IMR-90 (cell line): Measurements from ENCODE around the gene FST. TPM values are rescaled to one million over a fixed set of nuclear protein-coding genes. Genes with fewer than 3 reads are reported as not detected.
A peak's percentile ranks its signal among the peaks of the same experiment; 100 is the strongest.

Source experiments
- ATAC-seq: fragments of 200-7000 bp; cut with Tn5 transposase; 2 replicates; pipeline ENCODE4 v1.9.1; 2020; ENCODE audit warnings: low read depth, mild to moderate bottlenecking, moderate library complexity
- BruUV-seq: library from RNA; stranded (reverse); fragments of 400-500 nt; replicated peaks from 2 replicates; lab custom pipeline; 2021; lab: Mats Ljungman, UMichigan
- CTCF ChIA-PET: fragments of 300-600 bp; formaldehyde crosslinking; extraction: SDS; loops from one replicate; lab custom pipeline; 2021; ENCODE audit warnings: antibody characterized with exemption; lab: Yijun Ruan, JAX
- POLR2A ChIA-PET: fragments of 300-600 bp; sonication (Branson Sonifier 250); formaldehyde crosslinking; loops from one replicate; lab custom pipeline; 2022; ENCODE audit warnings: antibody characterized with exemption; ENCODE audit not compliant: unreplicated experiment; lab: Charles Lee
- DNase-seq: peaks from one replicate; pipeline ENCODE4 v3.0.0; 2013
- H2AFZ ChIP-seq: replicated peaks from 2 replicates; pipeline ENCODE3; 2013; ENCODE audit warnings: low read length, mild to moderate bottlenecking; ENCODE audit not compliant: poor library complexity
- H2AK5ac ChIP-seq: 2 replicates; pipeline ENCODE4 v1.6.1; 2013; ENCODE audit warnings: low read depth, low read length, inconsistent platforms
- H2AK9ac ChIP-seq: replicated peaks from 2 replicates; pipeline ENCODE3; 2013; ENCODE audit warnings: mild to moderate bottlenecking, low read depth, low read length, moderate library complexity; ENCODE audit not compliant: poor library complexity
- H2BK120ac ChIP-seq: 2 replicates; pipeline ENCODE4 v1.6.1; 2013; ENCODE audit warnings: low read depth, low read length, inconsistent platforms
- H2BK15ac ChIP-seq: 3 replicates; pipeline ENCODE4 v1.6.1; 2013; ENCODE audit warnings: low read depth, low read length, inconsistent platforms
- H2BK20ac ChIP-seq: 2 replicates; pipeline ENCODE4 v1.6.1; 2013; ENCODE audit warnings: low read depth, mild to moderate bottlenecking, inconsistent platforms, low read length, moderate library complexity
- H2BK5ac ChIP-seq: 2 replicates; pipeline ENCODE4 v1.6.1; 2013; ENCODE audit warnings: mild to moderate bottlenecking, low read depth, low read length, inconsistent platforms; ENCODE audit not compliant: poor library complexity, severe bottlenecking
- H3K14ac ChIP-seq: replicated peaks from 2 replicates; pipeline ENCODE4 v1.6.1; 2013; ENCODE audit warnings: low read depth, low read length, inconsistent platforms
- H3K18ac ChIP-seq: 2 replicates; pipeline ENCODE4 v1.6.1; 2013; ENCODE audit warnings: low read depth, low read length, control low read depth
- H3K23ac ChIP-seq: 2 replicates; pipeline ENCODE4 v1.6.1; 2013; ENCODE audit warnings: low read depth, low read length, inconsistent platforms
- H3K27ac ChIP-seq: 2 replicates; pipeline ENCODE4 v1.5.1; 2013; ENCODE audit warnings: mild to moderate bottlenecking, control low read depth, low read length; ENCODE audit not compliant: insufficient read depth
- H3K27me3 ChIP-seq: 2 replicates; pipeline ENCODE4 v1.6.1; 2013; ENCODE audit warnings: low read length; ENCODE audit not compliant: control insufficient read depth, insufficient read depth
- H3K36me3 ChIP-seq: 2 replicates; pipeline ENCODE4 v1.6.1; 2013; ENCODE audit warnings: low read length, mixed read lengths; ENCODE audit not compliant: control insufficient read depth, insufficient read depth
- H3K4ac ChIP-seq: 2 replicates; pipeline ENCODE4 v1.6.1; 2013; ENCODE audit warnings: low read depth, low read length, inconsistent platforms
- H3K4me1 ChIP-seq: 2 replicates; pipeline ENCODE4 v1.6.1; 2013; ENCODE audit warnings: low read length, mixed read lengths; ENCODE audit not compliant: control insufficient read depth, insufficient read depth
- H3K4me2 ChIP-seq: 2 replicates; pipeline ENCODE4 v1.6.1; 2013; ENCODE audit warnings: low read depth, mild to moderate bottlenecking, control low read depth, low read length, moderate library complexity
- H3K4me3 ChIP-seq: 2 replicates; pipeline ENCODE4 v1.5.1; 2013; ENCODE audit warnings: low read depth, mild to moderate bottlenecking, control low read depth, low read length, moderate library complexity; ENCODE audit not compliant: insufficient read depth
- H3K56ac ChIP-seq: 2 replicates; pipeline ENCODE4 v1.6.1; 2013; ENCODE audit warnings: low read length, inconsistent platforms; ENCODE audit not compliant: insufficient read depth; ENCODE audit errors: extremely low read depth
- H3K79me1 ChIP-seq, 2 experiments: 2 replicates each; pipeline ENCODE4 v1.6.1; 2013; ENCODE audit warnings: low read length in 2 of 2, inconsistent platforms in 1 of 2, low read depth in 1 of 2
- H3K9ac ChIP-seq: 2 replicates; pipeline ENCODE4 v1.6.1; 2013; ENCODE audit warnings: low read depth, low read length, control low read depth
- H3K9me1 ChIP-seq: 2 replicates; pipeline ENCODE4 v1.6.1; 2013; ENCODE audit warnings: low read length, inconsistent platforms; ENCODE audit not compliant: insufficient read depth
- H3K9me3 ChIP-seq: 2 replicates; pipeline ENCODE4 v1.6.1; 2013; ENCODE audit warnings: low read length; ENCODE audit not compliant: control insufficient read depth, insufficient read depth
- H4K20me1 ChIP-seq: 2 replicates; pipeline ENCODE4 v1.6.1; 2013; ENCODE audit warnings: low read length, inconsistent platforms; ENCODE audit not compliant: insufficient read depth
- H4K5ac ChIP-seq: 2 replicates; pipeline ENCODE4 v1.6.1; 2013; ENCODE audit warnings: mild to moderate bottlenecking, low read depth, low read length, control low read depth
- H4K8ac ChIP-seq, 2 experiments: 2 replicates each; pipeline ENCODE4 v1.6.1; 2013; ENCODE audit warnings: low read depth in 2 of 2, low read length in 2 of 2, control low read depth in 1 of 2, inconsistent platforms in 1 of 2
- H4K91ac ChIP-seq: 2 replicates; pipeline ENCODE4 v1.6.1; 2013; ENCODE audit warnings: low read depth, low read length, inconsistent platforms; ENCODE audit not compliant: insufficient read depth
- CHD1 ChIP-seq: IDR thresholded peaks from 2 replicates; pipeline ENCODE4 v1.6.1; 2012; ENCODE audit warnings: low read depth, low read length, improper control_type of control experiment
- CTCF ChIP-seq: conservative IDR thresholded peaks from 2 replicates; pipeline ENCODE4 v1.5.1; 2012; ENCODE audit warnings: mild to moderate bottlenecking, low read depth, low read length, improper control_type of control experiment
- ELK1 ChIP-seq: fragments of 150-350 bp; IDR thresholded peaks from 2 replicates; pipeline ENCODE4 v1.6.1; 2016; ENCODE audit warnings: low read depth, mild to moderate bottlenecking, low read length, moderate library complexity, borderline replicate concordance
- FOS ChIP-seq: fragments of 150-350 bp; IDR thresholded peaks from 2 replicates; pipeline ENCODE4 v1.6.1; 2016; ENCODE audit warnings: low read depth, low read length
- MAFK ChIP-seq: IDR thresholded peaks from 2 replicates; pipeline ENCODE4 v1.6.1; 2012; ENCODE audit warnings: low read depth, low read length, improper control_type of control experiment
- MXI1 ChIP-seq: IDR thresholded peaks from 2 replicates; pipeline ENCODE4 v1.6.1; 2012; ENCODE audit warnings: low read depth, mild to moderate bottlenecking, low read length, moderate library complexity, borderline replicate concordance
- NFE2L2 ChIP-seq: fragments of 150-350 bp; IDR thresholded peaks from 2 replicates; pipeline ENCODE4 v1.6.1; 2016; ENCODE audit warnings: low read depth, mild to moderate bottlenecking, low read length
- POLR2A ChIP-seq: IDR thresholded peaks from 2 replicates; pipeline ENCODE4 v1.6.1; 2012; ENCODE audit warnings: mild to moderate bottlenecking, low read depth, low read length
- RAD21 ChIP-seq: IDR thresholded peaks from 2 replicates; pipeline ENCODE4 v1.6.1; 2012; ENCODE audit warnings: low read length, improper control_type of control experiment
- RCOR1 ChIP-seq: IDR thresholded peaks from 2 replicates; pipeline ENCODE4 v1.6.1; 2012; ENCODE audit warnings: mild to moderate bottlenecking, low read length, improper control_type of control experiment; ENCODE audit not compliant: insufficient replicate concordance
- RFX5 ChIP-seq: IDR thresholded peaks from 2 replicates; pipeline ENCODE4 v1.8.0; 2012; ENCODE audit warnings: low read depth, mild to moderate bottlenecking, low read length, moderate library complexity
- SMC3 ChIP-seq: fragments of 150-350 bp; IDR thresholded peaks from 2 replicates; pipeline ENCODE4 v1.6.1; 2016; ENCODE audit warnings: low read depth, mild to moderate bottlenecking, antibody characterized with exemption, low read length, moderate library complexity
- USF2 ChIP-seq: fragments of 150-350 bp; IDR thresholded peaks from 2 replicates; pipeline ENCODE4 v1.6.1; 2017; ENCODE audit warnings: mild to moderate bottlenecking, antibody characterized with exemption, low read length, low read depth
- whole genome bisulfite sequencing, 2 experiments: methylation state at CpG; one replicate each; pipeline versions ENCODE4 v1.1.5 to v1.1.7; 2013; ENCODE audit warnings: missing lambda C conversion rate in 2 of 2; ENCODE audit not compliant: insufficient read length in 1 of 2; ENCODE audit errors: extremely low coverage in 2 of 2; 5-methylcytosine and 5-hydroxymethylcytosine counted together
- dilution Hi-C: fragments of 300-500 bp; cut with HindIII; formaldehyde crosslinking; loops from one replicate; pipeline ENCODE4 v1.14.3; 2018; ENCODE audit warnings: low sequenced_read_pairs; ENCODE audit not compliant: unreplicated experiment
- in situ Hi-C: fragments of 300-500 bp; cut with MboI; formaldehyde crosslinking; loops from 3 replicates; pipeline ENCODE4 v1.14.3; 2019; ENCODE audit warnings: low sequenced_read_pairs, inconsistent platforms, mixed read lengths
- intact Hi-C: fragments of 100-400 bp; cut with micrococcal nuclease; formaldehyde crosslinking; loops from 2 replicates; pipeline ENCODE4 v1.10.0; 2022
- polyA plus RNA-seq, 3 experiments: library from polyadenylated mRNA; depleted of rRNA; stranded (reverse); fragments of >200 nt; gene quantifications; 2 replicates each; pipeline ENCODE4 v1.2.3, GENCODE V29; 2012; ENCODE audit warnings: low replicate concordance in 1 of 3
- total RNA-seq: library from RNA; depleted of rRNA; stranded (reverse); fragments of >200 nt; gene quantifications from 2 replicates; pipeline ENCODE4 v1.2.3, GENCODE V29; 2012

FST gene
- total and polyA plus RNA-seq, 2 of the 4 experiments (the other 2 are of a cell fraction) = 141 to 195 TPM

- H3K36me3 ChIP-seq = peaks cover 9% of the 10 kb centered on the region
- H3K4me2 ChIP-seq = peak overlapping the region; percentile 96
- H3K23ac ChIP-seq = peak overlapping the region; percentile 71; the same call in 1 of the 2 replicates
- H3K79me1 ChIP-seq = peaks cover 4 to 22% of the 10 kb centered on the region in 2 experiments
- peak overlapping the region; percentile 51; the same call in 1 of the 2 replicates for H3K4ac ChIP-seq
- H3K4me1 ChIP-seq = peaks cover 8% of the 10 kb centered on the region
- H2BK20ac ChIP-seq = peak overlapping the region; percentile 83; the same call in 1 of the 2 replicates
- H2BK5ac ChIP-seq = peak overlapping the region; percentile 21
- DNase-seq (peak; percentile 63), ATAC-seq (0 out of 2 replicates have a peak, but pooled peaks have one; percentile 2)
- peak overlapping the region; percentile 86 for H2AFZ ChIP-seq
- BruUV-seq = no TSS peak
- H2BK120ac ChIP-seq = peak overlapping the region; percentile 81
- intact Hi-C loops = loop anchor here (1.0 to 5.0 kb wide), 7 partner anchors 48 to 608 kb away; no protein-coding TSS in a partner anchor
- peaks cover 6% of the 10 kb centered on the region for H3K9me1 ChIP-seq
- ChIA-PET CTCF (interaction anchor here (0.5 to 0.7 kb wide), 2 partner anchors 11 to 363 kb away, joined by 3 read pairs; no protein-coding TSS in a partner anchor), POLR2A (interaction anchor here (0.6 kb wide), 1 partner anchor 13 kb away, joined by 3 read pairs; no protein-coding TSS in a partner anchor)
- no peaks in the 10 kb centered on the region for H3K9me3 ChIP-seq
- no peak overlapping the region for H2AK5ac ChIP-seq
- H2AK9ac ChIP-seq = no peak overlapping the region
- H4K5ac ChIP-seq = no peak overlapping the region
- peak overlapping the region; percentile 19 for H3K27ac ChIP-seq
- H3K27me3 ChIP-seq = no peaks in the 10 kb centered on the region
- dilution Hi-C loops = no loop called here
- peaks cover 11% of the 10 kb centered on the region; the same call in 1 of the 2 replicates for H4K20me1 ChIP-seq
- H3K4me3 ChIP-seq = peak overlapping the region; percentile 54
- WGBS, 2 experiments = 0% methylated on average over 10 of the region's 26 CpGs; no CpG with 5 or more reads in 1 of the 2 experiments
- peak overlapping the region; percentile 75; the same call in 1 of the 3 replicates for H2BK15ac ChIP-seq
- H3K56ac ChIP-seq = peak overlapping the region; percentile 74; the same call in 1 of the 2 replicates
- peak overlapping the region; percentile 63; the same call in 1 of the 2 replicates for H3K18ac ChIP-seq
- peak overlapping the region; percentile 56 for H4K91ac ChIP-seq
- peak overlapping the region; percentile 22 to 67; a peak in 3 of 4 replicates for H4K8ac ChIP-seq
- peak overlapping the region; percentile 93 for H3K9ac ChIP-seq
- in situ Hi-C loops = loop anchor here (10.0 kb wide), 1 partner anchor 314 kb away; no protein-coding TSS in a partner anchor
- H3K14ac ChIP-seq = peak overlapping the region; percentile 70; the same call in 1 of the 2 replicates
- TF ChIP-seq RFX5 (no peak), MAFK (no peak), CTCF (peak; percentile 64), USF2 (no peak), POLR2A (no peak), RCOR1 (no peak), SMC3 (peak; percentile 39; the same call in 1 of the 2 replicates), FOS (no peak), MXI1 (no peak), RAD21 (peak; percentile 49), NFE2L2 (no peak), ELK1 (no peak), CHD1 (no peak)
Measured at GRCh38 chr5:53478411-53479044, 1.9 kb upstream of the FST start.
